Retinal pigment epithelial cell (primary cell): ENCODE measurements around the gene REC114.
"Not testable (repeated sequence)": the region's sequence is repeated elsewhere in the genome, so short reads cannot be mapped to it uniquely, and the experiment has no call there.

Experiments
- DNase-seq: peaks from one replicate; pipeline ENCODE4 v3.0.0-alpha.2; 2010; ENCODE audit warnings: low read depth
- H3K4me3 ChIP-seq: 2 replicates; pipeline ENCODE4 v1.5.1; 2011; ENCODE audit warnings: mild to moderate bottlenecking, low read length, control low read depth, moderate library complexity
- CTCF ChIP-seq: conservative IDR thresholded peaks from 2 replicates; pipeline ENCODE4 v1.5.1; 2011; ENCODE audit warnings: low read depth, low read length, control low read depth, inconsistent platforms

Gene REC114

GRCh38 chr15:73403171-73403570 is 39.8 kb upstream of the REC114 start:
- TF ChIP-seq CTCF, result no peak
- H3K4me3 ChIP-seq, result no peak overlapping the region
- DNase-seq, result no peak

DNA sequence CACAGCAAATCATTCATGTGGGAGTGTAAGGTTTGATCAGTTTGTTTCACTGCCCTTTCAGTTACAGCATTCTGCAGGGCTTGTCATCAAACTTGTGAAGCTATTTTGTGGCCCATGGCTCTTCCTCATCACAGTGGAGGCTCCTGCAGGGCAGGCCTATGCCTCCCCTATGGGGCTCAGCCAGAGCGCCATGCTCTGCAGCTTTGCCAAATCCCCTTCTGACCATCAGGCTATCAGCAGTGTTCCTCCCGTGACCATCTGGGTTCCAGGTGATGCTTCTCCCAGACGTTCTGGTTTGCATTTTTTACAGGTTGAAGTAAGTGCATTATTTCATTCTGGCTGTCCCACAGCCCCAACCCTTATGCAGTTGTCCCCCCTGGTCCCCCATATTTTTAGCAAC is 28.1 kb upstream of the REC114 start:
- no peak for TF ChIP-seq CTCF
- H3K4me3 ChIP-seq, result no peak overlapping the region

DNA sequence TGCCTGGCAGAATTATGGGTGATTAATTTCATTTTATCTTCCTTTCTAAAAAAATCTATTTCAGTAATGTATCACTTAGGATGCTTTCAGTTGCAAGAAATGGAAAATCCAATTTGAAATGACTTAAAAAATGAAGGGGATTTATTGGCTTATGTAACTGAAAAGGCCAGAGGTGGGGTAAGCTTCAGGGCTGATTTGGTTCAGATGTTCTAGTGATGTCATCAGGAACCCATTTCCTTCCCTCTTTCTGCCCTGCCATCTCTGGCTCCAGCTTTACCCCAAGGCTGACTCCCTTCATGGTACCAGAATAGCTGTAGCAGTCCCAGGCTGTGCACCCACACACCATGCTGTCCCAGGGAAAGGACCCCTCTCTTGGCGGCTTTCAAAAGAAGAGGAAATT is 18.5 kb upstream of the REC114 start:
- H3K4me3 ChIP-seq, result no peak overlapping the region
- no peak for DNase-seq
- TF ChIP-seq CTCF, result no peak

More for the DNA sequence above, 28.1 kb upstream of the REC114 start:
- DNase-seq, result no peak

DNA sequence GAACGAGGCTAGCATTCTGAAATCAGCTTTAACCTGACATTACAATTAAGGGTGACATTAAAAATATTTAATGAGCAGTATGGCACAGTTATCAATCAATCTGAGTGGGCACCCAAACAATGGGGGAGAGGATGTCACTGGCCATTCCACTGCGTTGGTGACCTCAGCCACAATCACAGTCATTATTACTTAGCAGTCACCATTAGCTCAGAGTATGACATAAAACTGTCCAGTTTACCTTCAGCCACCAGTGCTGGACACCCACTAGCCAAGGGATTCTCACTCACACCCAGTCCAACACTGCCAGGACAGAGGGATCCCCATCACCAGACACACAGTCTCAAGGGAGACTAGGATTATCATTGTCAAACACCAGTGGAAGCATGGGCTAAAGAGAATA is 17.5 kb upstream of the REC114 start:
- no peak overlapping the region for H3K4me3 ChIP-seq
- no peak for TF ChIP-seq CTCF
- DNase-seq, result no peak

- no peak for DNase-seq
- no peak overlapping the region for H3K4me3 ChIP-seq
- no peak for TF ChIP-seq CTCF
Measured at GRCh38 chr15:73426323-73426994, 16.5 kb upstream of the REC114 start.

DNA sequence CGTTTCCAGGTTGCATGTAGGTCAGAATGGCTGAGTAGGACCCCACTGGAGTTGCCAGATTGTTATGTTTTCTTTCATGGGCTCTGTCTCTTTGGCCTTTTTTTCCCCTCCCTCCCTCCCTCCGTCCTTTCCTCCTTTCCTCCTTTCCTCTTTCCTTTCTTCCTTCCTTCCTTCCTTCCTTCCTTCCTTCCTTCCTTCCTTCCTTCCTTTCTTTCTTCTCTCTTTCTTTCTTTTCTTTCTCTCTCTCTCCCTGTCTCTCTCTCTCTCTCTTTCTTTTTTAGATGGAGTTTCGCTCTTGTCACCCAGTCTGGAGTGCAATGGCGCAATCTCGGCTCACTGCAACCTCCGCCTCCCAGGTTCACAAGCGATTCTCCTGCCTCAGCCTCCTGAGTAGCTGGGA is 11.6 kb upstream of the REC114 start:
- DNase-seq, result not testable (repeated sequence)

GRCh38 chr15:73433873-73434272 is 9.1 kb upstream of the REC114 start:
- H3K4me3 ChIP-seq, result no peak overlapping the region
- TF ChIP-seq CTCF, result no peak
- no peak for DNase-seq

More for the DNA sequence above, 11.6 kb upstream of the REC114 start:
- H3K4me3 ChIP-seq, result not testable (repeated sequence)

- TF ChIP-seq CTCF, result no peak
- no peak for DNase-seq
- H3K4me3 ChIP-seq, result no peak overlapping the region
Measured at GRCh38 chr15:73436613-73437012, 6.4 kb upstream of the REC114 start.
